Measurements from ENCODE around the gene DUOX2. TPM values are rescaled to one million over a fixed set of nuclear protein-coding genes. Genes with fewer than 3 reads are reported as not detected.
"Not testable (repeated sequence)": the region's sequence is repeated elsewhere in the genome, so short reads cannot be mapped to it uniquely, and the experiment has no call there.

Gene DUOX2
- total RNA-seq, 3 donors from 2014 or later: 0.05 to 0.11 (median 0.10) TPM

DNA sequence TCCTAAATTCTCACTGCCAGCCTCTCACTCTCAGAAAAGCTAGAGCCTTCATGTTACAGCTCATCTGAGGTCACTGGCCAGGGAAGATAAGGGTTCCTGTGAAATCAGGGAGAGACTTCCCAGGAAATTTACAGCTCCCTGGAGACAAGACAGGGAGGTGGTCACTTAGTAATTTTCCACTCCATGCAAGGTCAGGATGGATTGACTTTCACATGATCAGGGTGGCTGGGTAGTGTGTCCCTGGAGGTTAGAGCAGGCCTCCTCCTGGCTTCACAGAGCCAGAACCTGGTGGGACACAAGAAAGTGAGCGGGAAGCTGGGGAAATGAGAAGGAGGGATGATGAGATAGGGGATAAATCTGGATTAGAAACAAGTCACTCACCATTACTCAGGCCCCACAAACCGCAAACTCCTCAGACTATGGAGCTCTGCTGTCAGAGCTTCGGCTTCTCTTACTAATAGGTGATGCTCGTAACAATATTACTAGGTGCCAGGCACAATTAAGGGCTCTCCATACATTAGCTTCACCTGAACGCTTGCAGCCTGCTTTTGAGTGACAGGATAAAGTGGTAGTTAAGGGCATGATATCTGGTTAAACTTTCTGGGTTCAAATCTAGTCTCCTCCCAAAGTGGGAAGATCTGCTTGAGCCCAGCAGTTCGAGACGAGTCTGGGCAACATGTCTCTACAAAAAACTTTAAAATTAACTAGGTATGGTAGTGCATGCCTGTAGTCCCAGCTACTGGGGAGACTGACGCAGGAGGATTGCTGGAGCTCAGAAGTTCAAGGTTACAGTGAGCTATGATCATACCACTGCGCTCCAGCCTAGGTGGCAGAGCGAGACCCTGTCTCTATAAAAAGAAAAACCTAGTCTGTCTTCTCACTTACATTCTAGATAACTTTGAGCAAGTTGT lies 24.9 kb downstream of the DUOX2 start:
- Mint-ChIP-seq H3K4me3 (no peak overlapping the region), H3K27me3 (ENCODE audit: low read depth) (peaks cover 23% of the 10 kb centered on the region), H3K9me3 (no peaks in the 10 kb centered on the region), H3K4me1 (ENCODE audit: low read depth) (no peaks in the 10 kb centered on the region), H3K36me3 (ENCODE audit: insufficient read depth) (no peaks in the 10 kb centered on the region)
- ATAC-seq (no peak), DNase-seq (no peak)

DNA sequence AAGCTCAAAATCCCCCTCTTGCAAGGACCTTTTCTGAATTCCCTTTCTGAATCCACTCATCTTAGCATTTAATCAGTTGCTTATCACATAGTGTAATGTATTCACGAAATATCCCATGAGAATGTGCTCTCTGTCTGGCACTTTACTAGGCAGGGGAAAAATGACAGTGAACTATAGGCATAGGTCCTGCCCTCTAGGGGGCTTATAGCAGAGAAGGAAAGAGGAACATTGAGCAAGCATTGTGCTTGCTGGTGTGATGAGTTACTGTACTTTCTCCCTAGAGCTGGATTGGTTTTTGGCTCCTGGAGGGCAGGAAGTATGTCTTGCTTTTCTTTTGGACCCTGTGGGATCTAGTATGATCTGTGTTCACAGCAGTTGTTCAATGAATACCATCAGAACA lies 26.5 kb downstream of the DUOX2 start:
- ATAC-seq: no peak

DNA sequence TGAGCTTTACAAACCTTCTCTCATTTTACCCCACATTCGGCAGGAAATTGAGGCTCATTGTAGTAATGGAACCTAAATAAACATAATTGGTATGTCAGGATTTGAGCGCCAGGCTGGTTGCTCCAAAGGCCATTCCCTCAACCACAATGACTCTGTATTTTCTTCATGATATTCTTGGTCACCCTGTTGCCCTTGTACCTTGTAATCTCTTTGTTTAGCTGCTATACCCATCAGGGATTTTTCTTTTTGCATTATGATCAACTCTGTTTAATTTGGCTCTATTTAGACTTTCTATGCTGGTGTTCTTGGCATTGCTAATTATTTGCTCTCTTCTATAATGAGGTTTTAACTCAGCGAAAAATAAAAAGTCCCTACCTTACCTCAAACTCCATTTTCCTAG lies 29.8 kb downstream of the DUOX2 start:
- ATAC-seq: no peak
- no peaks in the 10 kb centered on the region for H3K4me1 Mint-ChIP-seq (ENCODE audit: low read depth)
- no peak overlapping the region for H3K4me3 Mint-ChIP-seq
- peaks cover 22% of the 10 kb centered on the region for H3K27me3 Mint-ChIP-seq (ENCODE audit: low read depth)
- H3K36me3 Mint-ChIP-seq (ENCODE audit: insufficient read depth): no peaks in the 10 kb centered on the region
- no peak for DNase-seq
- H3K9me3 Mint-ChIP-seq: no peaks in the 10 kb centered on the region

More for the DNA sequence above, 26.5 kb downstream of the DUOX2 start:
- H3K27me3 Mint-ChIP-seq (ENCODE audit: low read depth): peaks cover 25% of the 10 kb centered on the region
- no peaks in the 10 kb centered on the region for H3K36me3 Mint-ChIP-seq (ENCODE audit: insufficient read depth)
- no peak for DNase-seq
- no peaks in the 10 kb centered on the region for H3K9me3 Mint-ChIP-seq
- H3K4me3 Mint-ChIP-seq: no peak overlapping the region
- H3K4me1 Mint-ChIP-seq (ENCODE audit: low read depth): no peaks in the 10 kb centered on the region

DNA sequence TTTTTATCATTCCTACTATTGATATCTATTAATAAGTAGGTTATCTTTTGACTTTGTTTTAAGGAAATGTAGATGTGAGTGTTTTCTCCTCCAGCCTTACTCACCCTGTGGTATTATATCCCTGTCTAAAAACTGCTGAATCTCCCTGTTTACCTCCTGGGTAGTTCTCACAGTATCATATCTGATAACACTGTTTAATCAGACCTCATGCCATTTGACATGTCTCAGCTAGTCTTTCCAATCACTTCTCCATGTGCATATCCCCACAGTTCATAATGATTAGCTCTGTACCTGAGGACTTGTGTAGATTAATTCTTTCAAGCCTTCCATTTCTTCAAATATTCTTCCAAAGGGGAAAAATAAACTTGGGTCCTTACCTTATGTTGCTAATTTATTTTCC lies 30.7 kb downstream of the DUOX2 start:
- peaks cover 22% of the 10 kb centered on the region for H3K27me3 Mint-ChIP-seq (ENCODE audit: low read depth)
- DNase-seq (no peak), ATAC-seq (no peak)
- no peak overlapping the region for H3K4me3 Mint-ChIP-seq
- no peaks in the 10 kb centered on the region for H3K9me3 Mint-ChIP-seq
- H3K4me1 Mint-ChIP-seq (ENCODE audit: low read depth): no peaks in the 10 kb centered on the region
- no peaks in the 10 kb centered on the region for H3K36me3 Mint-ChIP-seq (ENCODE audit: insufficient read depth)

DNA sequence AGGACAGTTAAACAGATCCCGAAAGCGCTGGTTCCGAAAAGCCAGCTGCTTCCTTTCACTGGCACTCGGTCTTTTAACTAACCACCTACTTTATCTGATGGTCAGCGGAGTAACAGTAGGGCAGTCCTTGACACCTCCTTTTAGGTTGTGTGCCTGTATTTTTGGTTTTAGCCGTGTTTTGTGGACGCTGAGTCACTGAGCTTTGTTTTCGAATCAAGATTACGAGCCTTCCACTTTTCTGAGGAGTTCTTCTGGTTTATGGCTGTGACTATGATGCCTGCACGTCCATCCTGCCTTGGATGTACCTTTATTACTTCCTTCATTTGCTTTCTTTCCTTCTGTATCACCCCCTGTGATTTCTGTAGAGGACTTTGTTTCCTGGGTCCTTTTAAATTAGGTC lies 31.6 kb downstream of the DUOX2 start:
- ATAC-seq; H3K36me3 Mint-ChIP-seq (ENCODE audit: insufficient read depth); H3K4me3 Mint-ChIP-seq; H3K4me1 Mint-ChIP-seq (ENCODE audit: low read depth); H3K9me3 Mint-ChIP-seq; DNase-seq: not testable (repeated sequence)
- peaks cover 17% of the 10 kb centered on the region for H3K27me3 Mint-ChIP-seq (ENCODE audit: low read depth)

DNA sequence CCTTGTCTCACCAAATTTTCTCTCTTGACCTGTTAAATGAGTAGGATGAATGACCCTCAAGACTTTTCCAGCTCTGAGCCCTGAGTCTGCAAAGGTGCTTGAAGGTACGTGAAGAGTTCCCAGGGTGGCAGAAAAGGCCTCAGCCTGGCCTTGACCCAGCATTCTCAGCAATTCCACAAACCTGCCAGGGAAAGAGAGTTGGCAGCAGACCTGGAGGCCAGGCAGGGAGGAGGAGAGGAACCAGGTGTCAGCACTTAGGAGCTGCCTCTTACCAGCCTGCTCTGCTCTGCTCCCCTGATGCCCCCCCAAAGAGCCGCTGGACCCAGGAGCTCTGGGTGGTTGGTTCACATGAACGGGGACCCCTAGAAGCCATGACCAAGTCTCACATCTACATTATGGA lies 33.4 kb downstream of the DUOX2 start:
- H3K4me3 Mint-ChIP-seq; DNase-seq; H3K36me3 Mint-ChIP-seq (ENCODE audit: insufficient read depth); H3K9me3 Mint-ChIP-seq; ATAC-seq; H3K4me1 Mint-ChIP-seq (ENCODE audit: low read depth): not testable (repeated sequence)
- peaks cover 11% of the 10 kb centered on the region for H3K27me3 Mint-ChIP-seq (ENCODE audit: low read depth)

DNA sequence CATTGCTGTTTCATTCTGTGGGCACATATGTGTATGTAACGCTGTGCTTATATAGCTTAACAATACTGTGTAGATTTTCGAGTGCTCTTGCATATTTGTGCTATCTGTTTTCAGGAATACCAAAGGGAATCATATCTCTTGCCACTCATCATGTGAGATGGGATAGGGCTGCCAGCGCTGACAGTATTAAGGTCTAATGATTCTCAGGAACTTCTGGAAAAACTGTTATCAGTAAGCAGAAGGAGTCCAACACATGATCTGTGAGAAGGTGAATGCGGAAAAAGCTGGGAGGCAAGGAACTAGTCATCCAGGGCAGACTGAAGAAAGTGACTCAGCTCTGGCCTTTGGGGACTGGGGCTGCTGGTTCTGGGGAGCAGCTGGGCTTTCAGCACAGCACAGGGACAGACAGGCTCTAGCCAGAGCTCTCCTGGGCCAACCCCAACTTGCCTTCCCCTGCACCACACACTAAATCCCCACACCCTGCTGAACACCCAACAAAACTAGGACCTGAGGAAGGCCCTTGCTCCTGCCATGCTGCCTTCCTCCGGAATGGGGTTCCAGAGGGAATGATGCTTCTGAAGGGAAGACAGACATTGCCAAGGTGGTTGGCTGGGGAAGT lies 34.2 kb downstream of the DUOX2 start:
- DNase-seq; H3K4me1 Mint-ChIP-seq (ENCODE audit: low read depth); ATAC-seq; H3K36me3 Mint-ChIP-seq (ENCODE audit: insufficient read depth); H3K9me3 Mint-ChIP-seq; H3K4me3 Mint-ChIP-seq; H3K27me3 Mint-ChIP-seq (ENCODE audit: low read depth): not testable (repeated sequence)

DNA sequence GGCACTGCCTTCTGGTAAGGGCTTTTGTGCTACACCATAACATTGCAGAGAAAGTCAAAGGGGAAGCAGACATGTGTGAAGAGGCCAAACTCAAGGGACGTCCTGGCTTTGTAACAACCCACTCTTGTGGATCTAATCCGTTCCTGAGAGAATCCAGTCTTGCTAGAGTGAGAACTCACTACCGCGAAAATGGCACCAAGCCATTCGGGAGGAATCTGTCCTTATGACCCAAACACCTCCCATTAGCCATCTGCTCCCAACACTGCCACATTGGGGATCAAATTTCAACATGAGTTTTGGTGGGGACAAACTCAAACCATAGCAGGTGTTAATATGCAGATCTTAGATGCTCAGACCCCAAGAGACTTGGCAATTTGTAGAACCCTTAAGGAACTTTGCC lies 34.8 kb downstream of the DUOX2 start:
- not testable (repeated sequence) for H3K4me1 Mint-ChIP-seq (ENCODE audit: low read depth); H3K4me3 Mint-ChIP-seq; ATAC-seq; DNase-seq; H3K27me3 Mint-ChIP-seq (ENCODE audit: low read depth); H3K36me3 Mint-ChIP-seq (ENCODE audit: insufficient read depth); H3K9me3 Mint-ChIP-seq

DNA sequence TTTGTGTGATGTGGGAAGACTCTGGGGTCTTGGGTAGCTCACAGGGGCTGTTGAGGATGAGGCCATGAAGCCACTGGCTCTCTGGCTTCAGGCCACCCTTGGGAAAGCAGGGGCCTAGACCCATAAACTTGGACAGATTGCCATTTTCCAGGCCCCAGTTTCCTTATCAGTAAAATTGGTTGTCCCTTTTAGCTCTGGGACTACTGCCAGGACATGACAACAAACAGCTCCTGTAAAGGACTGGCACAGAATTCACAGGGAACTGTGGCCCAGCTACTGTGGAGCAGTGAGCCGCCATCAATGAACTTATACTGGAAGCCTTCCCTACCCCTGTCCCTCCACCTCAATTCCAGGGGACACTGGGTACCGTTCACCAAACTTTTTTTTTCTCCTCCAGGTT lies 36.6 kb downstream of the DUOX2 start:
- H3K27me3 Mint-ChIP-seq (ENCODE audit: low read depth); H3K36me3 Mint-ChIP-seq (ENCODE audit: insufficient read depth); H3K4me3 Mint-ChIP-seq; H3K4me1 Mint-ChIP-seq (ENCODE audit: low read depth); H3K9me3 Mint-ChIP-seq; ATAC-seq; DNase-seq: not testable (repeated sequence)

DNA sequence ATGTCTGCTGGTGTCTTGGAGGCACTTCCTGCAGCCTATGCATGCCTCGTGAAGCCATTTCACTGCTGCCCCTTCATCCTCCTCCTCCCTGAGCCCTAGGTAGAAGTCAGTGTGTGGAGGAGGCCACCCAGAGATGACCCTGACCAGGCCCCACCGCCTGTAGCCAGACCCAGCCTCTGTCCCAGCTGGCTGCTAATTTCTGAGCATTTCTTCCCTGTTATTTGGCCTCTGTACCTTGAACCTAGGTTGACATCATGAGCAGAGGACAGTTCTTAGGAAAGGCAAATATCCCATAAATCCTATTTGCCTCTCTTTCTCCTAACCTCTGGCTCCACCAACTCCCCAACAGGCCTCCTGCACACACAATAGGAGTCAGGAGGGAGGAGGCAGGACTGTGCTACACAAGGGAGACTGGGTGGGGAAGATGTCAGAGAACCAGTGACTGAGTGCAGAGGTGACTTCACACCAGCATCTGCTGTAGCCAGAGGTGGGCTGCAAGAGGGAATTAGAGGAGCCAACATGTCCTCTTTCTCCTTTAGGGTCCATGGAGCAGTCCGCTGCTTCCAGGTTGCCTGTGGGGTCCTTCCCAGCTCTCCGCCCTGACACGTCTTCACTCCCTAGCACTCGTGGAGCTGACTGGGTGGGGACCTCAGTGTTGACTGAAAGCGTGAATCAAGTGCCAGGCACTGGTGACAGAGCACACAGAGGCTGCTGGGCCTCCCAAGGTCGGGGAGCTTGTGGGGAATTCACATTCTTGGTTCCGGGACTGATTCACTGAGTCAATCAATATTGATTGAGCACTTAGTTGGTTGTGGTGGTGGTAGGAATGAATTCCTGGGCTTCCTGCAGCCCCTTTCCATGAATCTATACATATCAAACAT lies 38.3 kb downstream of the DUOX2 start:
- H3K4me1 Mint-ChIP-seq (ENCODE audit: low read depth); H3K4me3 Mint-ChIP-seq; H3K27me3 Mint-ChIP-seq (ENCODE audit: low read depth); ATAC-seq; DNase-seq; H3K36me3 Mint-ChIP-seq (ENCODE audit: insufficient read depth); H3K9me3 Mint-ChIP-seq: not testable (repeated sequence)

DNA sequence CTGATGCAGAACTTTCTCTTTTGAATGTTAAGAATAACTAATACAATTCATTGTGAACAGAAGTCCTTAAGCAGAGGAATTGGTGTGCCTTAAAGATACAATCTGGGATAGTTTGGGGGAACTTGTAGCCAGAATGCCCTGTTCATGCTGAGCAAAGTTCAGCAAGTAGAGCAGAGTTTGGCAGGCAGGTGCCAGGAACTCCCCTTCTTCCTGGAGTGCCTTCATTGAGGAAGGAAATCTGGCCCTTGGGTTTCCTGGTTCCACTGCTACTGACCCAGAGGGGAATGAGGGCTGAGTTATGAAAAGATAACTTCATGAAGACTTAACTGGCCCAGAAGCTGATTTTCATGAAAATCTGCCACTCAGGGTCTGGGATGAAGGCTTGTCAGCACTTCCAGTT lies 40.4 kb downstream of the DUOX2 start:
- not testable (repeated sequence) for H3K4me1 Mint-ChIP-seq (ENCODE audit: low read depth); ATAC-seq; DNase-seq; H3K9me3 Mint-ChIP-seq; H3K27me3 Mint-ChIP-seq (ENCODE audit: low read depth); H3K4me3 Mint-ChIP-seq; H3K36me3 Mint-ChIP-seq (ENCODE audit: insufficient read depth)

DNA sequence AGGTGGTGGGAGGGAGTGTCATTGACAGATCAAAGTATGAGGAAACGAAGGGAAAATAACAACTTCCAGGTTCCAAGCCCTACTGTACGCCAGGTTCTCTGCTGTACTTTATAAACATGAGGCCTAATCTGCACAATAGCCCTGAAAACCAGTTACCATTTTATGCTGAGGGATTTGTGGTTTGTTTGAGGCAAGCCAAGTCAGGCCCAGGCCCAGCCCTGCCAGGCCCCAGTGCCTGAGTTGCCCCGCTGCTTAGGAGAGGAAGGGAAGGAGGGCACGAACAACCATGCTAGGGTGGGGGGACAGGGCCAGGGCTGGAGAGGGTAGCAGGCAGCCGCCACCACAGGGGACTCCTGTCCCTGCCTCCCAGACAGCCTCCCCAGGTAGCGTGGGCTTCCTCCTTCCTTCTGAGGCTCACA lies 44.0 kb downstream of the DUOX2 start:
- not testable (repeated sequence) for H3K4me1 Mint-ChIP-seq (ENCODE audit: low read depth); DNase-seq; H3K4me3 Mint-ChIP-seq; H3K27me3 Mint-ChIP-seq (ENCODE audit: low read depth); ATAC-seq; H3K9me3 Mint-ChIP-seq
- H3K36me3 Mint-ChIP-seq (ENCODE audit: insufficient read depth): peaks cover 16% of the 10 kb centered on the region

DNA sequence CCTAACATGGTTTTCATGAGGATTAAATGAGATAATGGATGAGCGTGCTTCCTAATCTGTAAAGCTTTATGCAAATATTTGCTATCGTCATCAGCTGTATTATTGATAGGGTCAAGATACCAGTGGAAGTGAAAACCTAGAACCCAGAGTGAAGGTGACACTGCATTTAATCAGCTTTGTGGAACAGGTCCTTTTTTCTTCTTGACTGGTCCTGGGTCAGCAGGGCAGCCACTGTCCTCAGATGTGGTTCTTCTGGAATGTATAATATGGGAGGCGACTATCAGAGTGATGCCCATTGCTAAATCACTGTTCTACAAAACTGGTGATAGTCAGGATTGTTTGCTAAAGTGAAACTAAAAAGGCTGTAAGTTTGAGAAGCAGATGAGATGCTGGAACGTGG lies 49.6 kb downstream of the DUOX2 start:
- DNase-seq: no peak
- peaks cover 3% of the 10 kb centered on the region for H3K4me1 Mint-ChIP-seq (ENCODE audit: low read depth)
- ATAC-seq: no peak
- no peaks in the 10 kb centered on the region for H3K27me3 Mint-ChIP-seq (ENCODE audit: low read depth)
- H3K36me3 Mint-ChIP-seq (ENCODE audit: insufficient read depth): peaks cover 20% of the 10 kb centered on the region
- no peak overlapping the region for H3K4me3 Mint-ChIP-seq
- no peaks in the 10 kb centered on the region for H3K9me3 Mint-ChIP-seq

DNA sequence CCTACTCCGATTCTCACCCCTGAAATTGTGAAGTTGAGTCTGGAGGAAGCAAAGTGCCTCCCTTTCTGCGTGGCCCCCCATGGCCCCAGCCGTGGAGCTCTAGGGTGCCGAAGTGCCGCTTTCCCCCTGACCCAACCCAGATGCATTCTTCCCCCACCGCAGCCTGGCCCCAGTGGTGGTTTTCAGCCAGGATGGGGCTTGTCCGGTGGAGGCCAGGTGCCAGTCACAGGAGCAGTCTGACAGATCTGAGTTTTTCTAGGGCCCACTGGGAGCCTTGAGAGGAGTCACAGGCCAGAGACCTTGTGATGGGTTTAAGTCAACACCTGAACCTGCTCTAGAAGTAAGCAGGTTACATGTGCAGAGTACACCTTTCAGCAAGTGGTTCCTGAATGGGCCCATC lies 51.7 kb downstream of the DUOX2 start:
- H3K27me3 Mint-ChIP-seq (ENCODE audit: low read depth); H3K9me3 Mint-ChIP-seq; DNase-seq; H3K4me3 Mint-ChIP-seq; ATAC-seq; H3K4me1 Mint-ChIP-seq (ENCODE audit: low read depth): not testable (repeated sequence)
- H3K36me3 Mint-ChIP-seq (ENCODE audit: insufficient read depth): peaks cover 14% of the 10 kb centered on the region
